ENCODE results near the gene IFNLR1. TPM values are rescaled to one million over a fixed set of nuclear protein-coding genes. Genes with fewer than 3 reads are reported as not detected.

The IFNLR1 gene
- total and polyA plus RNA-seq, 12 donors: 1.8 to 11.5 (median 3.9) TPM

DNA sequence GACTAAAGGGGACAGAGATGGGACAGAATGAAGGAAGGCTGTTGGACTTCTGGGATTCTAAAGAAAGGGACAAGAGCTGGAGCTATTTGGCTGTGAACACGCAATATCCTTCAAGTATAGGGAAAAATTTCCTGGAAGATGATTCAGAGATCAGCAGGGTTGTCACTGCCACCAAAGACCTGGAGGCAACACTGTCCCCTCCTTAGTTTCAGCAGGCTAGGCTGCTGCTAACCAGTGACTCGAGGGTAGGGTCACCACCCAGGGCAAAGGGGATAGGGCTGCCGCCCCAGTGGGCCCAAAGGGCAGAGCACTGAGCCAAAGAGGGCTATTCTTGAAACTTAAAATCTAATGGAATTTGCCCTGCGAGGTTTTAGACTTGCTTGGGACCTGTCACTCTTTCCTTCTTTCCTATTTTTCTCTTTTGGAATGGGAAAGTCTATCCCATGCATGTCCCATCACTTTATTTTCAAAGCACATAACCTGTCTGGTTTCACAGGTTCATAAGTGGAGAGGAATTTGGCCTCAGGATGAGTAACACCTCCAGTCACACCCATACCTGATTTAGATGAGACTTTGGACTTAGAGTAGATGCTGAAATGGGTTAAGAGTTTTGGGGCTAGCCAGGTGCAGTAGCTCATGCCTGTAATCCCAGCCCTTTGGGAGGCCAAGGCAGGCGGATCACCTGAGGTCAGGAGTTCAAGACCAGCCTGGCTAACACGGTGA is 11.9 kb downstream of the IFNLR1 start:
- Histone ChIP-seq H3K36me3 (replicated peaks in 1 of 2) (no peaks in the 10 kb centered on the region), H3K27me3 (no peaks in the 10 kb centered on the region), H3K27ac (no peak overlapping the region), H3K4me1 (replicated peaks in 1 of 2) (no peaks in the 10 kb centered on the region), H3K9me3 (replicated peaks in 1 of 3) (no peaks in the 10 kb centered on the region), H3K4me3 (no peak overlapping the region)
- DNase-seq: no peak
- WGBS, 4 donors: 88 to 90% (median 89%) methylated on average over 5 to 6 of the region's 6 CpGs
- TF ChIP-seq, protein P1, sequence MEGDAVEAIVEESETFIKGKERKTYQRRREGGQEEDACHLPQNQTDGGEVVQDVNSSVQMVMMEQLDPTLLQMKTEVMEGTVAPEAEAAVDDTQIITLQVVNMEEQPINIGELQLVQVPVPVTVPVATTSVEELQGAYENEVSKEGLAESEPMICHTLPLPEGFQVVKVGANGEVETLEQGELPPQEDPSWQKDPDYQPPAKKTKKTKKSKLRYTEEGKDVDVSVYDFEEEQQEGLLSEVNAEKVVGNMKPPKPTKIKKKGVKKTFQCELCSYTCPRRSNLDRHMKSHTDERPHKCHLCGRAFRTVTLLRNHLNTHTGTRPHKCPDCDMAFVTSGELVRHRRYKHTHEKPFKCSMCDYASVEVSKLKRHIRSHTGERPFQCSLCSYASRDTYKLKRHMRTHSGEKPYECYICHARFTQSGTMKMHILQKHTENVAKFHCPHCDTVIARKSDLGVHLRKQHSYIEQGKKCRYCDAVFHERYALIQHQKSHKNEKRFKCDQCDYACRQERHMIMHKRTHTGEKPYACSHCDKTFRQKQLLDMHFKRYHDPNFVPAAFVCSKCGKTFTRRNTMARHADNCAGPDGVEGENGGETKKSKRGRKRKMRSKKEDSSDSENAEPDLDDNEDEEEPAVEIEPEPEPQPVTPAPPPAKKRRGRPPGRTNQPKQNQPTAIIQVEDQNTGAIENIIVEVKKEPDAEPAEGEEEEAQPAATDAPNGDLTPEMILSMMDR (IDR thresholded peaks at IDR 0.05): no peak
- TF ChIP-seq POLR2A (IDR thresholded peaks at IDR 0.05): no peak
- intact Hi-C loops (cut with DNase I): no loop called here

DNA sequence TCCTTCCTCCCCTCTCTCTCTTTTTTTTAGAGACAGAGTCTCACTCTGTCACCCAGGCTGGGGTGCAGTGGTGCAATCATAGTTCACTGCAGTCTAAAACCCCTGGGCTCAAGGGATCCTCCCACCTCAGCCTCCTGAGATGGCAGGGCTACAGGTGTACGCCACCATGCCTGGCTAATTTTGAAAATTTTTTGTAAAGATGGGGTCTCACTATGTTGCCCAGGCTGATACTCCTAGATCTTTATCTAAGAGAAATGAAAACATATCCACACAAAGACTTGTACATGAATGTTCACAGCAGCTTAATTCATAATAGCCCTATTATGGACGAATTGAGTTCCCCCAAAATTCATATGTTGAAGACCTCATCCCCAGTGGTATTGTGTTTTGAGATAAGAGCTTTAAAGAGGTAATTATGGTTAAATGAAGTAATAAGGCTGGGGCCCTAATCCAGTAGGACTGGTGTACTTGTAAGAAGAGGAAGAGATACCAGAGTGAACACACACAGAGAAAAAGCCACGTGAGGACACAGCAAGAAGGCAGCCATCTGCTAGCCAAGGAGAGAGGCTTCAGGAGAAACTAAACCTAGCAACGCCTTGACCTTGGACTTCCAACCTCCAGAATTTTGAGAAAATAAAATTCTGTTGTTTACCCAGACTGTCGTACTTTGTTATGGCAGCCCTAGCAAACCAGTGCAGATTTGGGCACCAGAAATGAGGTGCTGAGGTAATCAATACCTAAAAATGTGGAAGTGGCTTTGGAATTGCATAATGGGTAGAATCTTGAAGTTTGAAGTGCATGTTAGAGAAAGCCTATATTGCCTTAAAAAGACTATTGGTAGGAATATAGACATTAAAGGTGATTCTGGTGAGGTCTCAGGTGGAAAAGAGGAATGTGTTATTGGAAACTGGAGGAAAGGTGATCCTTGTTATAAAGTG is 13.2 kb downstream of the IFNLR1 start:
- Histone ChIP-seq H3K9me3 (replicated peaks in 1 of 3) (no peaks in the 10 kb centered on the region), H3K4me3 (no peak overlapping the region), H3K27me3 (no peaks in the 10 kb centered on the region), H3K27ac (no peak overlapping the region), H3K36me3 (replicated peaks in 1 of 2) (no peaks in the 10 kb centered on the region), H3K4me1 (replicated peaks in 1 of 2) (no peaks in the 10 kb centered on the region)
- DNase-seq: no peak
- intact Hi-C loops (cut with DNase I): no loop called here
- 80 to 84% (median 83%) methylated on average over 5 of the region's 5 CpGs for WGBS, 4 donors
- TF ChIP-seq, protein P1 (IDR thresholded peaks at IDR 0.05): no peak
- TF ChIP-seq POLR2A (IDR thresholded peaks at IDR 0.05): no peak

DNA sequence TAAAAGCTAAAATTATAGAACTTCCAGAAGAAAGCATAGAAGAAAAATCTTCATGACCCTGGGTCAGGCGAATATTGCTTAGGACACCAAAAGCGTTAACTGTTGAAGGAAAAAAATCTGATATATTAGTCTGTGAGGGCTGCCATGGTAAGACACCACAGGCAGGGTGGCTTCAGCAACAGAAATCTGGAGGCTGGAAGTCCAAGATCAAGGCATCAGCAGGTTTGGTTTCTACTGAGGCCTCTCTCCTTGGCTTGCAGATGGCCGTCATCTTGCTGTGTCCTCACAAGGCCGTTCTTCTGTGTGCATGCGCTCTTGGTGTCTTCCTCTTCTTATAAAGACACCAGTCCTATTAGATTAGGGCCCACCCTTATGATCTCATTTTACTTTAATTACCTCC is 14.5 kb downstream of the IFNLR1 start:
- H3K36me3 ChIP-seq (replicated peaks in 1 of 2): no peaks in the 10 kb centered on the region
- no peak for DNase-seq
- H3K27ac ChIP-seq: no peak overlapping the region
- no peaks in the 10 kb centered on the region for H3K4me1 ChIP-seq (replicated peaks in 1 of 2)
- no peak overlapping the region for H3K4me3 ChIP-seq
- TF ChIP-seq, protein P1 (IDR thresholded peaks at IDR 0.05): no peak
- WGBS, 4 donors: 93 to 97% (median 95%) methylated on average over 5 of the region's 5 CpGs
- intact Hi-C loops (cut with DNase I): no loop called here
- H3K9me3 ChIP-seq (replicated peaks in 1 of 3): no peaks in the 10 kb centered on the region
- H3K27me3 ChIP-seq: no peaks in the 10 kb centered on the region

DNA sequence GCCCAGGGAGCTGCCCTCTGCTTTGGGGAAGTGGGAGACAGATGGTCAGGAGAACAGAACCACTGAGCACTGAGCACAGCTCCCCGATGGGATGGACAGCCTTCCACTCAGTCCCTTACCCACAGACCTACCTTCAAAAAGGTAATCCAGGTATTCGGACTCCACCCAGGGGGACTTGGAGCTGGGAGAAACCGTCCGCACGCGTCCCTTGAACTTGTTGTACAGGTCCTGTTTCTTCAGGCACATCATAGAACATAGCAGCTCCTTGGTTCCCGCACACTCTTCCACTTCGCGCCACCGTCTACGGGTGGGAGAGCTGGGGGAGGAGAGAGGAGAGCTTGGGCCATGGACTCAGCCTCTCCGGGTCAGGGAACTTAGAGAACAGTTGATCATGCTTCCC is 17.8 kb downstream of the IFNLR1 start:
- no peak overlapping the region for H3K4me3 ChIP-seq
- H3K27ac ChIP-seq: no peak overlapping the region
- DNase-seq: no peak
- TF ChIP-seq, protein P1 (IDR thresholded peaks at IDR 0.05): no peak
- no peak for TF ChIP-seq POLR2A (IDR thresholded peaks at IDR 0.05)
- H3K9me3 ChIP-seq (replicated peaks in 1 of 3): no peaks in the 10 kb centered on the region
- H3K27me3 ChIP-seq: no peaks in the 10 kb centered on the region
- no peaks in the 10 kb centered on the region for H3K36me3 ChIP-seq (replicated peaks in 1 of 2)
- 92 to 97% (median 96%) methylated on average over 12 of the region's 12 CpGs for WGBS, 4 donors
- H3K4me1 ChIP-seq (replicated peaks in 1 of 2): no peaks in the 10 kb centered on the region
- intact Hi-C loops (cut with DNase I): no loop called here
